SK-N-SH treated with all-trans-retinoic acid at 6 μM for 48 hours (cell line): Measurements from ENCODE around the gene CPNE4.

Experiments used
- ATAC-seq: fragments of 200-7000 bp; cut with Tn5 transposase; 3 replicates; pipeline ENCODE4 v1.9.1; 2020; ENCODE audit warnings: mild to moderate bottlenecking, moderate library complexity
- ARNTL ChIP-seq: fragments of 450-650 bp; formaldehyde crosslinking; IDR thresholded peaks from 2 replicates; pipeline ENCODE4 v1.5.0; 2020; ENCODE audit warnings: low read depth, mild to moderate bottlenecking, moderate library complexity, borderline replicate concordance
- BACH2 ChIP-seq: fragments of 250-450 bp; sonication (Bioruptor Pico); IDR thresholded peaks from 2 replicates; pipeline ENCODE4 v1.9.0; 2021; ENCODE audit warnings: mild to moderate bottlenecking, borderline replicate concordance
- CSDC2 ChIP-seq: fragments of 250-450 bp; sonication (Bioruptor Pico); IDR thresholded peaks from 2 replicates; pipeline ENCODE4 v1.5.0; 2020; ENCODE audit warnings: mild to moderate bottlenecking, moderate library complexity
- ESRRG ChIP-seq: fragments of 250-450 bp; sonication (Bioruptor Pico); IDR thresholded peaks from 2 replicates; pipeline ENCODE4 v1.6.1; 2021; ENCODE audit warnings: mild to moderate bottlenecking
- GLIS3 ChIP-seq: fragments of 250-450 bp; sonication (Bioruptor Pico); IDR thresholded peaks from 2 replicates; pipeline ENCODE4 v1.5.0; 2020; ENCODE audit warnings: mild to moderate bottlenecking, moderate library complexity
- ISL1 ChIP-seq: fragments of 250-450 bp; sonication (Bioruptor Pico); IDR thresholded peaks from 2 replicates; pipeline ENCODE4 v2.1.2; 2022; ENCODE audit warnings: mild to moderate bottlenecking, moderate library complexity
- OSR1 ChIP-seq: fragments of 250-450 bp; sonication (Bioruptor Pico); IDR thresholded peaks from 2 replicates; pipeline ENCODE4 v1.8.0; 2022; ENCODE audit warnings: moderate library complexity, mild to moderate bottlenecking, inconsistent platforms
- RARB ChIP-seq: fragments of 250-450 bp; sonication (Bioruptor Pico); IDR thresholded peaks from 2 replicates; pipeline ENCODE4 v1.8.0; 2021; ENCODE audit warnings: mild to moderate bottlenecking, moderate library complexity
- SNAI2 ChIP-seq: fragments of 250-450 bp; sonication (Bioruptor Pico); IDR thresholded peaks from 2 replicates; pipeline ENCODE4 v1.5.0; 2020; ENCODE audit warnings: mild to moderate bottlenecking, moderate library complexity
- TCF4 ChIP-seq: fragments of 250-450 bp; sonication (Bioruptor Pico); IDR thresholded peaks from 2 replicates; pipeline ENCODE4 v1.8.0; 2021; ENCODE audit warnings: mild to moderate bottlenecking, moderate library complexity, borderline replicate concordance
- TOX ChIP-seq: fragments of 250-450 bp; sonication (Bioruptor Pico); IDR thresholded peaks from 2 replicates; pipeline ENCODE4 v1.8.0; 2021; ENCODE audit warnings: mild to moderate bottlenecking, moderate library complexity, borderline replicate concordance
- ZC3H10 ChIP-seq: fragments of 250-450 bp; sonication (Bioruptor Pico); IDR thresholded peaks from 2 replicates; pipeline ENCODE4 v1.5.1; 2021; ENCODE audit warnings: mild to moderate bottlenecking, moderate library complexity
- ZFP3 ChIP-seq: fragments of 250-450 bp; sonication (Bioruptor Pico); IDR thresholded peaks from 2 replicates; pipeline ENCODE4 v1.5.0; 2020; ENCODE audit warnings: mild to moderate bottlenecking, moderate library complexity
- ZFP30 ChIP-seq: fragments of 450-650 bp; formaldehyde crosslinking; IDR thresholded peaks from 2 replicates; pipeline ENCODE4 v1.5.0; 2022; ENCODE audit warnings: mild to moderate bottlenecking, moderate library complexity
- ZNF565 ChIP-seq: fragments of 450-650 bp; formaldehyde crosslinking; conservative IDR thresholded peaks from 2 replicates; pipeline ENCODE4 v1.5.0; 2020; ENCODE audit warnings: low read depth, mild to moderate bottlenecking, moderate library complexity
- ZNF70 ChIP-seq: fragments of 450-650 bp; formaldehyde crosslinking; IDR thresholded peaks from 2 replicates; pipeline ENCODE4 v1.5.0; 2020; ENCODE audit warnings: mild to moderate bottlenecking, moderate library complexity
- ZNF8 ChIP-seq: fragments of 450-650 bp; formaldehyde crosslinking; IDR thresholded peaks from 2 replicates; pipeline ENCODE4 v1.5.0; 2020; ENCODE audit warnings: mild to moderate bottlenecking, moderate library complexity
- TF ChIP-seq, protein P1 (sequence below): fragments of 250-450 bp; sonication (Bioruptor Pico); IDR thresholded peaks from 2 replicates; pipeline ENCODE4 v1.5.1; 2021; ENCODE audit warnings: mild to moderate bottlenecking, moderate library complexity
- TF ChIP-seq, protein P2 (sequence below): fragments of 250-450 bp; sonication (Bioruptor Pico); IDR thresholded peaks from 2 replicates; pipeline ENCODE4 v1.5.1; 2020; ENCODE audit warnings: low read depth, mild to moderate bottlenecking, moderate library complexity
- TF ChIP-seq, protein P3 (sequence below): fragments of 250-450 bp; sonication (Bioruptor Pico); IDR thresholded peaks from 2 replicates; pipeline ENCODE4 v1.5.0; 2020; ENCODE audit warnings: mild to moderate bottlenecking, moderate library complexity
- TF ChIP-seq, protein P4 (sequence below): fragments of 250-450 bp; sonication (Bioruptor Pico); IDR thresholded peaks from 2 replicates; pipeline ENCODE4 v1.8.0; 2021; ENCODE audit warnings: low read depth, mild to moderate bottlenecking, moderate library complexity, borderline replicate concordance

Gene CPNE4

GRCh38 chr3:131743126-131743525 lies 291.7 kb downstream of the CPNE4 start (continued):
- TF ChIP-seq, protein P1, sequence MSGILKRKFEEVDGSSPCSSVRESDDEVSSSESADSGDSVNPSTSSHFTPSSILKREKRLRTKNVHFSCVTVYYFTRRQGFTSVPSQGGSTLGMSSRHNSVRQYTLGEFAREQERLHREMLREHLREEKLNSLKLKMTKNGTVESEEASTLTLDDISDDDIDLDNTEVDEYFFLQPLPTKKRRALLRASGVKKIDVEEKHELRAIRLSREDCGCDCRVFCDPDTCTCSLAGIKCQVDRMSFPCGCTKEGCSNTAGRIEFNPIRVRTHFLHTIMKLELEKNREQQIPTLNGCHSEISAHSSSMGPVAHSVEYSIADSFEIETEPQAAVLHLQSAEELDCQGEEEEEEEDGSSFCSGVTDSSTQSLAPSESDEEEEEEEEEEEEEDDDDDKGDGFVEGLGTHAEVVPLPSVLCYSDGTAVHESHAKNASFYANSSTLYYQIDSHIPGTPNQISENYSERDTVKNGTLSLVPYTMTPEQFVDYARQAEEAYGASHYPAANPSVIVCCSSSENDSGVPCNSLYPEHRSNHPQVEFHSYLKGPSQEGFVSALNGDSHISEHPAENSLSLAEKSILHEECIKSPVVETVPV: no peak

DNA sequence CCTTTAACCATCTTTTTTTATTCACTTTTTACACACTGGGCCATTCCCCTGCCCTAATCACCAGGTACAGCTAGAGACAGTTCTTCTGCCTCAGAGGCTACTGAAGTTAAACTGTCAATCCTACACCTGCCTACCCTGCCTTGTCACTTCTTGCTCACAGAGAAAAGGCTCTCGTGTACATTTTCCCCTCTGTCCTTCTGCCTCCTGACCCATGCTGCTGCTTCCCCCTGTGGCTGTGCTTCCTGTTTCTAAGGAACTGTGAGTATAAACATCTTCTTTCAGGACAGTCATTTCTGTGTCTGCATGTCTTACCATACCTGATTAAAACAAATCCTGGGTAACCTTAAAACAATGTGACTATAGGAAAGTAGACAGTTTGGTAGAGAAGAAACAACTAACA lies 295.6 kb downstream of the CPNE4 start:
- TF ChIP-seq, protein P2, sequence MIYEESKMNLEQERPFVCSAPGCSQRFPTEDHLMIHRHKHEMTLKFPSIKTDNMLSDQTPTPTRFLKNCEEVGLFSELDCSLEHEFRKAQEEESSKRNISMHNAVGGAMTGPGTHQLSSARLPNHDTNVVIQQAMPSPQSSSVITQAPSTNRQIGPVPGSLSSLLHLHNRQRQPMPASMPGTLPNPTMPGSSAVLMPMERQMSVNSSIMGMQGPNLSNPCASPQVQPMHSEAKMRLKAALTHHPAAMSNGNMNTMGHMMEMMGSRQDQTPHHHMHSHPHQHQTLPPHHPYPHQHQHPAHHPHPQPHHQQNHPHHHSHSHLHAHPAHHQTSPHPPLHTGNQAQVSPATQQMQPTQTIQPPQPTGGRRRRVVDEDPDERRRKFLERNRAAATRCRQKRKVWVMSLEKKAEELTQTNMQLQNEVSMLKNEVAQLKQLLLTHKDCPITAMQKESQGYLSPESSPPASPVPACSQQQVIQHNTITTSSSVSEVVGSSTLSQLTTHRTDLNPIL (CRISPR knock-in tag): no peak
- no peak for TF ChIP-seq ESRRG (CRISPR knock-in tag)
- no peak for TF ChIP-seq ZFP3 (CRISPR knock-in tag)
- TF ChIP-seq, protein P3, sequence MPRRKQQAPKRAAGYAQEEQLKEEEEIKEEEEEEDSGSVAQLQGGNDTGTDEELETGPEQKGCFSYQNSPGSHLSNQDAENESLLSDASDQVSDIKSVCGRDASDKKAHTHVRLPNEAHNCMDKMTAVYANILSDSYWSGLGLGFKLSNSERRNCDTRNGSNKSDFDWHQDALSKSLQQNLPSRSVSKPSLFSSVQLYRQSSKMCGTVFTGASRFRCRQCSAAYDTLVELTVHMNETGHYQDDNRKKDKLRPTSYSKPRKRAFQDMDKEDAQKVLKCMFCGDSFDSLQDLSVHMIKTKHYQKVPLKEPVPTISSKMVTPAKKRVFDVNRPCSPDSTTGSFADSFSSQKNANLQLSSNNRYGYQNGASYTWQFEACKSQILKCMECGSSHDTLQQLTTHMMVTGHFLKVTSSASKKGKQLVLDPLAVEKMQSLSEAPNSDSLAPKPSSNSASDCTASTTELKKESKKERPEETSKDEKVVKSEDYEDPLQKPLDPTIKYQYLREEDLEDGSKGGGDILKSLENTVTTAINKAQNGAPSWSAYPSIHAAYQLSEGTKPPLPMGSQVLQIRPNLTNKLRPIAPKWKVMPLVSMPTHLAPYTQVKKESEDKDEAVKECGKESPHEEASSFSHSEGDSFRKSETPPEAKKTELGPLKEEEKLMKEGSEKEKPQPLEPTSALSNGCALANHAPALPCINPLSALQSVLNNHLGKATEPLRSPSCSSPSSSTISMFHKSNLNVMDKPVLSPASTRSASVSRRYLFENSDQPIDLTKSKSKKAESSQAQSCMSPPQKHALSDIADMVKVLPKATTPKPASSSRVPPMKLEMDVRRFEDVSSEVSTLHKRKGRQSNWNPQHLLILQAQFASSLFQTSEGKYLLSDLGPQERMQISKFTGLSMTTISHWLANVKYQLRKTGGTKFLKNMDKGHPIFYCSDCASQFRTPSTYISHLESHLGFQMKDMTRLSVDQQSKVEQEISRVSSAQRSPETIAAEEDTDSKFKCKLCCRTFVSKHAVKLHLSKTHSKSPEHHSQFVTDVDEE (CRISPR knock-in tag): no peak
- TF ChIP-seq ZNF70 (CRISPR knock-in tag): no peak
- TF ChIP-seq ZNF8 (CRISPR knock-in tag): no peak
- TF ChIP-seq ARNTL (CRISPR knock-in tag): no peak
- TF ChIP-seq, protein P1: no peak
- TF ChIP-seq SNAI2 (CRISPR knock-in tag): no peak
- no peak for TF ChIP-seq ZFP30
- no peak for TF ChIP-seq BACH2
- no peak for TF ChIP-seq CSDC2 (CRISPR knock-in tag)
- no peak for TF ChIP-seq ZNF565 (CRISPR knock-in tag)
- TF ChIP-seq, all 23 proteins: peak for 0
- ATAC-seq: no peak

DNA sequence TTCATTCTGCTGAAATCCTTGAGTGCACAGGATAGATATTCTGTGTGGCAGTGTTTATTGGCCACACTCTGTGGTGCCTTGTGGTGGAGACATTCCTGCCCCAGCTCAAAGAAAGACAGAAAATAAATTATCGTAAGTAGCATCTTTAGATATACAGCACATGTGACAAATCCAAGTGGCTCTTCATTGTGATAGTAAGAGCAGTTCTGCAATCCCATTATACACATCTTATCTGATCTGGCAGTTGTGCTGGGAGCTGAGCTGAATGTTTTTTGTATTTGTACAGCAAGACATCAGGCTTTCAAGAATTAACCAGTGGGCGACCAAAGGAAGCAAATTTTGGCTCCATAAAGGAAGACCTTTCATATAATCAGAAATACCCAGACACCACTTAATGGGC lies 296.7 kb downstream of the CPNE4 start:
- no peak for ATAC-seq
- TF ChIP-seq CSDC2 (CRISPR knock-in tag) (no peak), ZNF565 (CRISPR knock-in tag) (no peak), TCF4 (peak; percentile 67; the same call in 1 of the 2 replicates), ISL1 (CRISPR knock-in tag) (peak; percentile 90), ZC3H10 (no peak), OSR1 (CRISPR knock-in tag) (no peak), ARNTL (CRISPR knock-in tag) (no peak), RARB (no peak), TOX (no peak), ZNF70 (CRISPR knock-in tag) (no peak), ZFP3 (CRISPR knock-in tag) (peak; percentile 44; the same call in 1 of the 2 replicates), BACH2 (no peak), GLIS3 (CRISPR knock-in tag) (no peak), ZFP30 (no peak), SNAI2 (CRISPR knock-in tag) (peak; percentile 72; the same call in 1 of the 2 replicates), ZNF8 (CRISPR knock-in tag) (peak; percentile 63)
- TF ChIP-seq, protein P2 (CRISPR knock-in tag): no peak
- TF ChIP-seq, protein P3 (CRISPR knock-in tag): 0 out of 2 replicates have a peak, but pooled peaks have one; percentile 71
- TF ChIP-seq, protein P1: no peak
- TF ChIP-seq, protein P4, sequence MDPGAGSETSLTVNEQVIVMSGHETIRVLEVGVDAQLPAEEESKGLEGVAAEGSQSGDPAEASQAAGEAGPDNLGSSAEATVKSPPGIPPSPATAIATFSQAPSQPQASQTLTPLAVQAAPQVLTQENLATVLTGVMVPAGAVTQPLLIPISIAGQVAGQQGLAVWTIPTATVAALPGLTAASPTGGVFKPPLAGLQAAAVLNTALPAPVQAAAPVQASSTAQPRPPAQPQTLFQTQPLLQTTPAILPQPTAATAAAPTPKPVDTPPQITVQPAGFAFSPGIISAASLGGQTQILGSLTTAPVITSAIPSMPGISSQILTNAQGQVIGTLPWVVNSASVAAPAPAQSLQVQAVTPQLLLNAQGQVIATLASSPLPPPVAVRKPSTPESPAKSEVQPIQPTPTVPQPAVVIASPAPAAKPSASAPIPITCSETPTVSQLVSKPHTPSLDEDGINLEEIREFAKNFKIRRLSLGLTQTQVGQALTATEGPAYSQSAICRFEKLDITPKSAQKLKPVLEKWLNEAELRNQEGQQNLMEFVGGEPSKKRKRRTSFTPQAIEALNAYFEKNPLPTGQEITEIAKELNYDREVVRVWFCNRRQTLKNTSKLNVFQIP: no peak
